Neuronal stem cell (in vitro differentiated cells): ENCODE results near the gene NT5DC4.
A peak's percentile ranks its signal among the peaks of the same experiment; 100 is the strongest.

Source experiments
- DNase-seq: peaks from one replicate; pipeline ENCODE4 v3.0.0-alpha.2; 2013; ENCODE audit warnings: low spot score
- H2AFZ ChIP-seq: one replicate; pipeline ENCODE4 v1.6.1; 2013; ENCODE audit warnings: mild to moderate bottlenecking, low read length, inconsistent platforms
- H2AK5ac ChIP-seq: 2 replicates; pipeline ENCODE4 v1.6.1; 2013; ENCODE audit warnings: low read depth, mild to moderate bottlenecking, inconsistent platforms, low read length, moderate library complexity, mixed read lengths
- H2BK120ac ChIP-seq: 2 replicates; pipeline ENCODE4 v1.6.1; 2013; ENCODE audit warnings: low read depth, mild to moderate bottlenecking, inconsistent platforms, low read length, moderate library complexity, mixed read lengths
- H2BK12ac ChIP-seq: one replicate; pipeline ENCODE4 v1.6.1; 2013; ENCODE audit warnings: low read length, inconsistent platforms
- H2BK15ac ChIP-seq: 2 replicates; pipeline ENCODE4 v1.6.1; 2013; ENCODE audit warnings: mild to moderate bottlenecking, low read length, inconsistent platforms, mixed read lengths
- H2BK5ac ChIP-seq: one replicate; pipeline ENCODE4 v1.6.1; 2013; ENCODE audit warnings: inconsistent platforms, mild to moderate bottlenecking, low read length, moderate library complexity
- H3K14ac ChIP-seq: one replicate; pipeline ENCODE4 v1.6.1; 2013; ENCODE audit warnings: low read length, inconsistent platforms
- H3K18ac ChIP-seq: 2 replicates; pipeline ENCODE4 v1.6.1; 2013; ENCODE audit warnings: low read length, inconsistent platforms
- H3K23ac ChIP-seq: 2 replicates; pipeline ENCODE4 v1.6.1; 2013; ENCODE audit warnings: low read depth, mild to moderate bottlenecking, mixed read lengths, low read length, inconsistent platforms; ENCODE audit not compliant: poor library complexity
- H3K27ac ChIP-seq: replicated peaks from 3 replicates; pipeline ENCODE4 v1.5.1; 2013; ENCODE audit warnings: low read length, inconsistent platforms
- H3K27me3 ChIP-seq, 3 experiments: 2 replicates each; pipeline ENCODE4 v1.6.1; 2013; ENCODE audit warnings: low read length in 3 of 3, mild to moderate bottlenecking in 2 of 3, inconsistent platforms in 1 of 3, low read depth in 1 of 3, mixed read lengths in 1 of 3, moderate library complexity in 1 of 3; ENCODE audit not compliant: control insufficient read depth in 3 of 3, insufficient read depth in 3 of 3
- H3K36me3 ChIP-seq, 2 donors: replicated peaks in 1 of 2; 2 replicates each; pipeline ENCODE4 v1.6.1; 2013; ENCODE audit warnings: low read length in 2 of 2; ENCODE audit not compliant: control insufficient read depth in 2 of 2, insufficient read depth in 2 of 2
- H3K4ac ChIP-seq: 2 replicates; pipeline ENCODE4 v1.6.1; 2013; ENCODE audit warnings: inconsistent platforms, mild to moderate bottlenecking, low read length, moderate library complexity
- H3K4me1 ChIP-seq, 2 donors: 1 replicate in 1 of 2; 2 replicates in 1 of 2; pipeline ENCODE4 v1.6.1; 2013; ENCODE audit warnings: low read length in 2 of 2, low read depth in 1 of 2; ENCODE audit not compliant: control insufficient read depth in 2 of 2, insufficient read depth in 1 of 2
- H3K4me2 ChIP-seq: one replicate; pipeline ENCODE4 v1.6.1; 2013; ENCODE audit warnings: mild to moderate bottlenecking, low read length, inconsistent platforms; ENCODE audit not compliant: insufficient read depth, poor library complexity, severe bottlenecking
- H3K4me3 ChIP-seq, 2 donors: 2 replicates each; pipeline ENCODE4 v1.5.1; 2013; ENCODE audit warnings: low read length in 2 of 2, mild to moderate bottlenecking in 2 of 2, inconsistent platforms in 1 of 2, moderate library complexity in 1 of 2
- H3K79me1 ChIP-seq: one replicate; pipeline ENCODE4 v1.6.1; 2013; ENCODE audit warnings: low read depth, mild to moderate bottlenecking, inconsistent platforms, low read length, moderate library complexity
- H3K9ac ChIP-seq: one replicate; pipeline ENCODE4 v1.6.1; 2013; ENCODE audit warnings: mild to moderate bottlenecking, low read depth, low read length, inconsistent platforms; ENCODE audit not compliant: poor library complexity
- H3K9me3 ChIP-seq, 2 donors: replicated peaks in 1 of 2; 2 replicates each; pipeline versions ENCODE3 to v1.6.1; 2013; ENCODE audit warnings: low read length in 2 of 2, mild to moderate bottlenecking in 2 of 2, inconsistent platforms in 1 of 2, low read depth in 1 of 2, mixed read lengths in 1 of 2, moderate library complexity in 1 of 2; ENCODE audit not compliant: control insufficient read depth in 2 of 2, insufficient read depth in 1 of 2
- H4K8ac ChIP-seq: one replicate; pipeline ENCODE4 v1.6.1; 2013; ENCODE audit warnings: low read depth, mild to moderate bottlenecking, inconsistent platforms, low read length, moderate library complexity
- H4K91ac ChIP-seq: one replicate; pipeline ENCODE4 v1.6.1; 2013; ENCODE audit warnings: low read length, low read depth, mild to moderate bottlenecking, inconsistent platforms; ENCODE audit not compliant: poor library complexity
- WGBS, 2 donors: extraction: QIAGEN DNeasy Blood & Tissue Kit; methylation state at CpG; one replicate each; pipeline ENCODE4 v1.1.7; 2013; ENCODE audit warnings: missing lambda C conversion rate in 2 of 2, mixed read lengths in 1 of 2; ENCODE audit not compliant: insufficient read length in 2 of 2, insufficient replicate concordance in 1 of 2; ENCODE audit errors: extremely low coverage in 2 of 2; 5-methylcytosine and 5-hydroxymethylcytosine counted together

NT5DC4 gene

GRCh38 chr2:112776113-112776512, 55.3 kb downstream of the NT5DC4 start:
- Histone ChIP-seq H3K4me3 (no peak overlapping the region), H4K8ac (no peak overlapping the region), H2BK12ac (no peak overlapping the region), H3K4me1 (peaks cover 0 to 7% of the 10 kb centered on the region in 2 donors), H2BK5ac (no peak overlapping the region), H3K18ac (no peak overlapping the region), H2AFZ (no peak overlapping the region), H3K4me2 (no peak overlapping the region), H3K27me3 (no peaks in the 10 kb centered on the region), H3K9ac (no peak overlapping the region), H2BK120ac (no peak overlapping the region), H2BK15ac (no peak overlapping the region), H3K27ac (no peak overlapping the region), H3K14ac (no peak overlapping the region), H3K36me3 (no peaks in the 10 kb centered on the region), H3K4ac (no peak overlapping the region), H4K91ac (no peak overlapping the region), H3K23ac (no peak overlapping the region), H3K79me1 (no peaks in the 10 kb centered on the region), H2AK5ac (no peak overlapping the region), H3K9me3 (no peaks in the 10 kb centered on the region)
- no peak for DNase-seq
- WGBS, 2 donors, result no CpG with 5 or more reads among the region's 3 CpGs

- Histone ChIP-seq H4K8ac (no peak overlapping the region), H3K14ac (no peak overlapping the region), H3K27me3 (no peaks in the 10 kb centered on the region), H3K18ac (no peak overlapping the region), H3K27ac (peak overlapping the region; percentile 50), H3K4me1 (peaks cover 0 to 7% of the 10 kb centered on the region in 2 donors), H3K9ac (no peak overlapping the region), H3K23ac (no peak overlapping the region), H3K4me3 (no peak overlapping the region), H3K9me3 (no peaks in the 10 kb centered on the region), H2BK15ac (no peak overlapping the region), H2BK120ac (no peak overlapping the region), H3K4me2 (no peak overlapping the region), H2AK5ac (no peak overlapping the region), H2AFZ (no peak overlapping the region), H3K4ac (no peak overlapping the region), H3K36me3 (no peaks in the 10 kb centered on the region), H4K91ac (no peak overlapping the region), H3K79me1 (no peaks in the 10 kb centered on the region), H2BK5ac (no peak overlapping the region), H2BK12ac (no peak overlapping the region)
- DNase-seq, result no peak
Measured at GRCh38 chr2:112777036-112777435, 56.2 kb downstream of the NT5DC4 start.

- H2AFZ ChIP-seq, result no peak overlapping the region
- DNase-seq, result no peak
- H3K9me3 ChIP-seq, result no peaks in the 10 kb centered on the region
- H3K4ac ChIP-seq, result no peak overlapping the region
- WGBS, 2 donors, result no CpG with 5 or more reads among the region's 1 CpG
- H2BK5ac ChIP-seq, result no peak overlapping the region
- no peak overlapping the region for H4K91ac ChIP-seq
- H3K4me3 ChIP-seq, result no peak overlapping the region
- no peak overlapping the region for H3K18ac ChIP-seq
- H2BK12ac ChIP-seq, result no peak overlapping the region
- H4K8ac ChIP-seq, result no peak overlapping the region
- no peak overlapping the region for H3K27ac ChIP-seq
- no peak overlapping the region for H3K14ac ChIP-seq
- no peak overlapping the region for H3K4me2 ChIP-seq
- H2BK120ac ChIP-seq, result no peak overlapping the region
- no peaks in the 10 kb centered on the region for H3K79me1 ChIP-seq
- no peak overlapping the region for H2AK5ac ChIP-seq
- H3K36me3 ChIP-seq, result no peaks in the 10 kb centered on the region
- H3K23ac ChIP-seq, result no peak overlapping the region
- H3K4me1 ChIP-seq, result peaks cover 3 to 12% of the 10 kb centered on the region in 2 donors
- no peaks in the 10 kb centered on the region for H3K27me3 ChIP-seq
- no peak overlapping the region for H3K9ac ChIP-seq
- no peak overlapping the region for H2BK15ac ChIP-seq
Measured at GRCh38 chr2:112779598-112779997, 58.8 kb downstream of the NT5DC4 start.

GRCh38 chr2:112782234-112782799, 61.5 kb downstream of the NT5DC4 start:
- peaks cover 3 to 13% of the 10 kb centered on the region in 2 donors for H3K4me1 ChIP-seq
- H3K4me2 ChIP-seq, result no peak overlapping the region
- no peak overlapping the region for H2AK5ac ChIP-seq
- no peaks in the 10 kb centered on the region for H3K27me3 ChIP-seq
- no peak overlapping the region for H2BK120ac ChIP-seq
- no peak overlapping the region for H3K14ac ChIP-seq
- H3K9ac ChIP-seq, result no peak overlapping the region
- WGBS, 2 donors, result no CpG with 5 or more reads among the region's 3 CpGs
- no peak overlapping the region for H2AFZ ChIP-seq
- H2BK12ac ChIP-seq, result no peak overlapping the region
- H2BK5ac ChIP-seq, result no peak overlapping the region
- no peak overlapping the region for H4K8ac ChIP-seq
- H3K4me3 ChIP-seq, result no peak overlapping the region
- H4K91ac ChIP-seq, result no peak overlapping the region
- H3K36me3 ChIP-seq, result no peaks in the 10 kb centered on the region
- no peak overlapping the region for H3K18ac ChIP-seq
- H3K79me1 ChIP-seq, result no peaks in the 10 kb centered on the region
- no peak overlapping the region for H3K4ac ChIP-seq
- H3K23ac ChIP-seq, result no peak overlapping the region
- H3K27ac ChIP-seq, result no peak overlapping the region
- no peak for DNase-seq
- H2BK15ac ChIP-seq, result no peak overlapping the region
- H3K9me3 ChIP-seq, result no peaks in the 10 kb centered on the region
